B cell (primary cell): Measurements from ENCODE around the gene DOK5.

ENCODE experiments used
- EZH2 ChIP-seq: IDR thresholded peaks from 2 replicates; pipeline ENCODE4 v1.6.1; 2012; ENCODE audit warnings: borderline replicate concordance, low read depth, mild to moderate bottlenecking, moderate library complexity, low read length; ENCODE audit not compliant: insufficient read depth, poor library complexity, severe bottlenecking
- TF ChIP-seq, protein P1 (sequence below): fragments of 200-600 bp; IDR thresholded peaks from one replicate; pipeline ENCODE4 v1.8.0; 2022; ENCODE audit warnings: antibody characterized with exemption, mild to moderate bottlenecking

DNA sequence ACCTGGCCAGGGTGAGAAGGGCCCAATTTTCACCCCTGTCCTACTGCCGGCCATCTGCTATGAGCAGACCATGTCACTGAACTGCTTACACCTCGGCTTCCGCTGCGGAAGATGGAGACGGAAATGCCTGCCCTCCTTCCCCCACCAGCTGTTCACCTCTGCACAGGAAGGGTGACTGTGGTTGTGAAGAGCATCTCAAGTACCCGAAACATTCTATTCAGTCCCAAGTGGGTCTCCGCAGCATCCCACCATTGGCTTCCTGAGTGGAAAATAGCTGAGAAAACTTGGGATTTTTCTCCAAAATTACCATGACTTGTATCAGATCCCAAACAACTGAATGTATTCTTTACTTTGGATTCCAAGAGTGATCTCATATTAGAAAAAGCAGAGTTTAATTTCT is 16.1 kb downstream of the DOK5 start:
- TF ChIP-seq, protein P1, sequence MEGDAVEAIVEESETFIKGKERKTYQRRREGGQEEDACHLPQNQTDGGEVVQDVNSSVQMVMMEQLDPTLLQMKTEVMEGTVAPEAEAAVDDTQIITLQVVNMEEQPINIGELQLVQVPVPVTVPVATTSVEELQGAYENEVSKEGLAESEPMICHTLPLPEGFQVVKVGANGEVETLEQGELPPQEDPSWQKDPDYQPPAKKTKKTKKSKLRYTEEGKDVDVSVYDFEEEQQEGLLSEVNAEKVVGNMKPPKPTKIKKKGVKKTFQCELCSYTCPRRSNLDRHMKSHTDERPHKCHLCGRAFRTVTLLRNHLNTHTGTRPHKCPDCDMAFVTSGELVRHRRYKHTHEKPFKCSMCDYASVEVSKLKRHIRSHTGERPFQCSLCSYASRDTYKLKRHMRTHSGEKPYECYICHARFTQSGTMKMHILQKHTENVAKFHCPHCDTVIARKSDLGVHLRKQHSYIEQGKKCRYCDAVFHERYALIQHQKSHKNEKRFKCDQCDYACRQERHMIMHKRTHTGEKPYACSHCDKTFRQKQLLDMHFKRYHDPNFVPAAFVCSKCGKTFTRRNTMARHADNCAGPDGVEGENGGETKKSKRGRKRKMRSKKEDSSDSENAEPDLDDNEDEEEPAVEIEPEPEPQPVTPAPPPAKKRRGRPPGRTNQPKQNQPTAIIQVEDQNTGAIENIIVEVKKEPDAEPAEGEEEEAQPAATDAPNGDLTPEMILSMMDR = no peak
- TF ChIP-seq EZH2 = no peak
